SJCRH30 (cell line): Measurements from ENCODE around the gene CDH20. TPM values are rescaled to one million over a fixed set of nuclear protein-coding genes. Genes with fewer than 3 reads are reported as not detected.

ENCODE experiments used
- DNase-seq, 2 experiments: peaks; one replicate each; pipeline ENCODE4 v3.0.0-alpha.2; 2015 to 2020
- H3K27ac ChIP-seq: fragments of 250-450 bp; sonication (Bioruptor Pico); 2 replicates; pipeline ENCODE4 v1.5.1; 2020; ENCODE audit warnings: mild to moderate bottlenecking, moderate library complexity
- H3K27me3 ChIP-seq: fragments of 250-450 bp; sonication (Bioruptor Pico); 2 replicates; pipeline ENCODE4 v1.5.1; 2020; ENCODE audit warnings: mild to moderate bottlenecking, moderate library complexity
- H3K36me3 ChIP-seq: fragments of 250-450 bp; sonication (Bioruptor Pico); 2 replicates; pipeline ENCODE4 v1.5.1; 2020; ENCODE audit warnings: mild to moderate bottlenecking, moderate library complexity
- H3K4me1 ChIP-seq: fragments of 250-450 bp; sonication (Bioruptor Pico); 2 replicates; pipeline ENCODE4 v1.5.1; 2020; ENCODE audit warnings: mild to moderate bottlenecking, moderate library complexity
- H3K4me3 ChIP-seq: fragments of 250-450 bp; sonication (Bioruptor Pico); 2 replicates; pipeline ENCODE4 v1.5.1; 2020; ENCODE audit warnings: mild to moderate bottlenecking, moderate library complexity
- H3K9me3 ChIP-seq: fragments of 250-450 bp; sonication (Bioruptor Pico); replicated peaks from 2 replicates; pipeline ENCODE4 v1.5.1; 2020; ENCODE audit warnings: mild to moderate bottlenecking, moderate library complexity
- total RNA-seq: library from RNA; depleted of rRNA; stranded (reverse); fragments of >200 nt; shearing (Covaris generic); gene quantifications from 2 replicates; pipeline ENCODE4 v1.2.3, GENCODE V29; 2014

CDH20 gene
- total RNA-seq, 1 experiment from 2014 or later: not detected

DNA sequence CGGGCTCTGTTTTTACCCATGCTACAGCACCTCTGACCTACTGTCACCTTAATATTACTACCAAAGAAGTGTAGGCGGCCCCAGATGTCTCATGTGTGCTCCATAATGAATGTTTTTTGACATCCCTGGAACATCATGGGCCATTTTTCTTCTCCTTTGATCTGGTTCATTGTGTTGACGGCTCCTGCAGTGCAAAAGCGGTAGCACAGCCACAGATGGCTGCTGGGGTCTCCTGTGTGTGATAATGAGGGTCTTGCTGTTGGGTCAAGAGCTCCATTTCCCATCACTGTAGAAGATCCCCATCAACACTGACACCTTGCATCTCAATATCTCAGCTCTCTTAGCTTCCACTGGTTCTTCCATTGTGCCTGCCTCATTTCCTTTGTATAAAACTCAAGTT is 95.0 kb downstream of the CDH20 start:
- Histone ChIP-seq H3K4me3 (no peak overlapping the region), H3K36me3 (no peaks in the 10 kb centered on the region), H3K4me1 (no peaks in the 10 kb centered on the region), H3K27ac (no peak overlapping the region), H3K9me3 (no peaks in the 10 kb centered on the region), H3K27me3 (no peaks in the 10 kb centered on the region)
- no peak for DNase-seq

DNA sequence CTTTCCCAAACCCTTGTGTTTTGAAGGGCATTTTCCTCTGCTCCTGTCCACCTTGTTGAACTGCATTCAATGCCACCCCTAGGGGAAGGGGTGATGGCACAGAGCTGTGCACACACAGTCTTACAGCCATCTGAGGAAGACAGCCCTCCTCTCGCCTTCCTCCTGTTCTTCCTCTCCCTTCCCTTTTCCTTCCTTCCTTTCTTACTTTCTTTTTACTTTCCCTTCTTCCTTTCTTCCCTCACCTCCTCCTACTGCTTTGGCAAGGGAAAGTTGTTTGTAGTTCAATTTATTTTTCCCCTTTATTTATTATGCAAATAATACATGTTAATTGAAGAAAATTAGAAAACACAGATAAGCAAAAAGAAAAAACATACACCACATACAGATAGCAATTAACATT is 99.4 kb downstream of the CDH20 start:
- Histone ChIP-seq H3K9me3 (no peaks in the 10 kb centered on the region), H3K27me3 (no peaks in the 10 kb centered on the region), H3K36me3 (no peaks in the 10 kb centered on the region), H3K4me1 (no peaks in the 10 kb centered on the region), H3K4me3 (no peak overlapping the region), H3K27ac (no peak overlapping the region)
- DNase-seq: no peak

DNA sequence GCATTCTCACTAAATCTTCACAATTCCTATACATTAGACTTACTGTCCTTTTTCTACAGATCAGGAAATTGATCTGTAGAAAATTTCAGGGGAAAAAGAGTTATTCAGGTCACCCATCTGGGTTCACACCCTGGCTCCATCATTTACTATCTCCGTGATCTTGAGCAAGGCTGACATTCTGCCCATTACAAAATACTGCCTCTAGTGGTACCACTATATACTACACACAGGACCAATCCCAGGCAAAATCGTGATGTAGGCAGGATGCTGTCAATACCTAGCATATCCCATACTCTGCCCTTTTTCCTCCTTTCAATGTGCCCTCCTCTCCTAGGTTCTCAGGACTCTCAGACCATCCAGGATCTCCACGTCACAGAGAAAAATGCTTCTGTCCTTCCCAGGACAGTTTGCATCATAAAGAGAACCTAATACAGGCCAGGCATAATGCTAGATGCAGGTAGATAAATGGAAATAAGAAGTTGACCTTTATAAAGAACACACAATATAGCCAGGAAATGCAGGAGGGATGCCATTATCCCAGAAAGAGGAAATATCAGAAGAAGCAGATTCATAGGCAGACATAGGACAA is 101.9 kb downstream of the CDH20 start:
- Histone ChIP-seq H3K4me1 (no peaks in the 10 kb centered on the region), H3K27ac (no peak overlapping the region), H3K36me3 (no peaks in the 10 kb centered on the region), H3K9me3 (no peaks in the 10 kb centered on the region), H3K27me3 (no peaks in the 10 kb centered on the region), H3K4me3 (no peak overlapping the region)
- DNase-seq: peak in 1 of 2 experiments; percentile 50

DNA sequence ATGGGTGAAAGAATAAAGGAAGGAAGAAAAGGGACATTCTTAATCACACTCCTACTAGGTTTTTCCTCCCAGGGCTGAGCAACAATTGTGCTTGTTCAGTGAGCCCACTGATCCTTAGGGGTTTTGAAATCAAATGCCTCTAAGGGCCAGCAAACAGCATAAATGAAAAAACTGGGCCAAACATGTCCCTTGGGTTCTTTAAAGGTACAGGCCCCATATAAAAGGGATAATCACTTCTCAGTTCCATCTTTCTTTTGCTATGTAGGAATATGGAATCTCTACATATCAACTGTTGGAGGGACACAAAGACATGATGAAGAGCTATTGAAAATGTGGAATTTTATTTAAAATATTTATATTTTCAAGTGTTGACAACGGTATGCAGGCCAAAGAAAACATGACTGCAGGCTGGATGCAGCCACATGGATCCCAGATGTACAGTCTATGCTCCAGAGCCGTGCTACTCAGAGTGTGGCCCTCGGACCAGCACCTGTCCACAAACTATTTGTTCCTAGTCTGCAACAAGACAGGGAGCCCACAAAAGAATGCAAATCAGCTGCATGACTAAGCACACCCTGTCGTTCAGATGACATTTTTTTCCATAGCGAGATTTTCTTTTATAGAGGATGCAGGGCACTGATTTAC is 110.0 kb downstream of the CDH20 start:
- Histone ChIP-seq H3K9me3 (no peaks in the 10 kb centered on the region), H3K4me3 (no peak overlapping the region), H3K4me1 (no peaks in the 10 kb centered on the region), H3K27ac (no peak overlapping the region), H3K36me3 (no peaks in the 10 kb centered on the region), H3K27me3 (no peaks in the 10 kb centered on the region)
- no peak for DNase-seq

DNA sequence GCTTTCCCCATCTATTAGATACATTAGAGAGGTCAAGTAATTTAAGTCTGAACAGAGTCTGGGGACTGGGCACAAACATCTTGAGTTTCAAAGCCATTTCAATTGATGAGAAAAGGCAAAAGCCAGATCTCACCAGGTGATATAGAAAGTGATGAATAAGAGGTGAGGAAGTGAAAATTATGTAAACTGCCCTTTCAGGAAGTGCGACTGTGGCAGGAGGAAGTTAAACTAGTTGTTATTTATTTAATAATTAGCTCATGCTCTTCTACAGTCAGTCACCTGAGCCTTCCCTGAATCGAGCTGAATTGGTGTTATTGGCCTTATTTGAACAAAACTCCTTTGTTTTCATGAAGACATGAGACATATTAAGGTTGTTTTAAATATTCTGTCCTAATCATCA is 115.1 kb downstream of the CDH20 start:
- no peak overlapping the region for H3K27ac ChIP-seq
- H3K9me3 ChIP-seq: no peaks in the 10 kb centered on the region
- H3K27me3 ChIP-seq: no peaks in the 10 kb centered on the region
- H3K4me3 ChIP-seq: no peak overlapping the region
- no peaks in the 10 kb centered on the region for H3K4me1 ChIP-seq
- no peaks in the 10 kb centered on the region for H3K36me3 ChIP-seq
- no peak for DNase-seq

DNA sequence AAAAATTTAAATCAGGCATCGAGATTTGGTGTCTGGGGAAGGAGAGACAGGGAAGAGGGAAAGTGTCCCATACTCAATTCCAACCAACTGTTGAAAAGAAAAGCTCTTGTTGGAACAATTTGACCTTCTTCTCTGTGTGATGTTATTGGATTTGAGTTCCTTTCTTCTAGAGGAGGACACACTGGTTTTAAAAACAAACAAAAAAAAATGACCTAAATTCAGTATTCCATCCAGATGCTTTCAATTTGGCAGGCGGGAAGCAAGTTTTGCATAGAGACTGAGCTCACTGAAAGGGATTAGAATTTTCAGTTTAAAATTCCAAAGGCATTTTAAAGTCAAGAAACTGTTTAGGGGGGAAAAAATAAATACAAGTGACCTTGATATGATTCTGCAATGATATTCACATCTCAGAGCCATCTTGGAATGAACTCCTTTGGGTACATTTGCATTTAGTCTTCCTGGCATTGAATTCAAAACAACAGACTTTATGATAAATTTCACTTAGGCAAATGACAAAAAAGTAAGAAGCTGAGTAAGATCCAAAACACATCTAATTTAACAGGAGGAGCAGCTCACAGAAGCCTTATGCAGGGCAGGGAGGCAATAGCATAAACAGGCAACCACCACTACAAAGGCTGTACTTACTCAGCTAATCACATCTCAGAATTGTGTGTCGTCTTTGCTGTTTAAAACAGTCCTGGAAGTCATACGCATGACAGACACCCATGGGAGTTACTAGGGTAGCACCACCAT is 126.8 kb downstream of the CDH20 start:
- no peaks in the 10 kb centered on the region for H3K9me3 ChIP-seq
- no peak overlapping the region for H3K27ac ChIP-seq
- DNase-seq: no peak
- H3K4me1 ChIP-seq: no peaks in the 10 kb centered on the region
- no peaks in the 10 kb centered on the region for H3K27me3 ChIP-seq
- H3K36me3 ChIP-seq: no peaks in the 10 kb centered on the region
- H3K4me3 ChIP-seq: no peak overlapping the region

DNA sequence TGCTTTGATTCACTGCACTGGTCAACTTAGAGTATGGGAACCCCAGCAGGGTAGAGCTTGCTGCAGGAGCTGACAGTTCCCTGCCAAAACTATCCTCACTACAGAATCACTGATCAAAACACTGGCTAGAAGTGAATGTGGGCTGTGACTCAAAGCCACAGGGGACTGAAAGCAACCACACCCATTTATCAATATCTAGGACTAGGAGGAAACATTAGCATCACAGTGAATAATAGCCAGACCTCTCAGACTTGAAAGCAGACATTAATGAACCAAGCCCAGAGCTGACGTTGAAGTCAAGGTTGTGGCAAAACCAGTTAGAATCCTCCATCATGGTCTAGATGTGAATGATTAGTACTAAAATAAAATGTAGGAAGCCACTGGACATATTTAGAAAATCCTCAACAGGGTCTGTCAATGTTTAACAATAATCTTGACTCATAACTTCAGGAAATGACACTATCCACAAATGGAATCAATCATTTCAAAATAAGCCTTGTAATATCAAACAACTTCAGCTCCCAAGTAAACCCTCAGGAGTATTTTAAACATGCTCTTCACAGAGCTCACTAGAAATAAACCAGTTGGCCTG is 131.4 kb downstream of the CDH20 start:
- Histone ChIP-seq H3K27ac (no peak overlapping the region), H3K27me3 (no peaks in the 10 kb centered on the region), H3K9me3 (no peaks in the 10 kb centered on the region), H3K4me1 (no peaks in the 10 kb centered on the region), H3K36me3 (no peaks in the 10 kb centered on the region), H3K4me3 (no peak overlapping the region)
- DNase-seq: no peak

DNA sequence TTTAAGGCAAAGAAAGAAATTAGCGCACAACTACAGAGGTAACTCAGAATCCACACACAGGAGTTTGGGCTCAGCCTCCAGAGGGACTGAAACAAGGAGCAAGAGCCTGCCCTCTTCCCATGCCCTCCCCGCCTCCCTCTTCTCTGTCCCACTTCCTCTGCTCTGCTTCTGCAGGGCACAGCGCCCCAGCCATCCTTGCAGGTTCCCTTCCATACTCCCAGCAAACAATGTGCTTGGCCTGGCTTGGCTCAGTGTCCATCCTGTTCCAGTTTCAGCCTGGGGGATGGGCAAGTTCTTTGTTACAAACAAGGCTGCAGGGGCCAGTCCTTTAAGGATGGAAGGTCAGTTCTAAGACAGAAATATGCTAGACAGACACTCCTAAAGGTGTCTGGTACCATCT is 133.5 kb downstream of the CDH20 start:
- Histone ChIP-seq H3K27me3 (no peaks in the 10 kb centered on the region), H3K4me1 (no peaks in the 10 kb centered on the region), H3K36me3 (no peaks in the 10 kb centered on the region), H3K9me3 (no peaks in the 10 kb centered on the region), H3K27ac (no peak overlapping the region), H3K4me3 (no peak overlapping the region)
- DNase-seq: no peak

DNA sequence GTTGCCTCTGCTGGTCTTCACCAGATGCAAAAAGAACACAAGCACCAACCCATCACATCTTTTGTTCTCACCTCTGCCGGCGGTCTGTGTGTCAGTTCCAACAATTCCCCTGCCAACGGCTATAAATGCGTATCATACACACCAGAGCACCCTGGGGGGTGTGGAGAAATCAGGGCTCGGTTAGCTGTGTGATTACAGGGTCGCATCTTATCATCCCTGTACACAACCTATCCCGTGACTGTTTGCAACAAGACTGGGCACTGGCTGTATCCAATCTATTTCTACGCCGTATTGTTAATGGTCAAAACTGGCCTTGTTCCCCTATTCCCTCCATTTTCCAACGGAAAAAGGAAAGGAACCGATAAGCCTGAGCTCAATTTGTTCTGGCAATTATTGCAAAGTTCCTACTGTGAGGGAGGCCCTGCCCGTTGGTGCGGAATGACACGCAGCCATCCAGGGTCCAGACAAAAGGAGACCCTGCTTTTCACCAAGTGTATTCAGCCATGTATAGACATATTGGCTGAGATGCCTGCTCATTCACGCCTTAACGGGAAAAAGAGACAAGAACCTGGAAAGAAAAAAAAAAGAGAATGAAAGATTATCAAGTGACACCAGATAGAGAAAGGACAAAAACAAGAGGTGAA is 136.9 kb downstream of the CDH20 start:
- no peak for DNase-seq
- no peaks in the 10 kb centered on the region for H3K27me3 ChIP-seq
- H3K4me1 ChIP-seq: no peaks in the 10 kb centered on the region
- H3K27ac ChIP-seq: no peak overlapping the region
- H3K9me3 ChIP-seq: no peaks in the 10 kb centered on the region
- no peaks in the 10 kb centered on the region for H3K36me3 ChIP-seq
- H3K4me3 ChIP-seq: no peak overlapping the region

DNA sequence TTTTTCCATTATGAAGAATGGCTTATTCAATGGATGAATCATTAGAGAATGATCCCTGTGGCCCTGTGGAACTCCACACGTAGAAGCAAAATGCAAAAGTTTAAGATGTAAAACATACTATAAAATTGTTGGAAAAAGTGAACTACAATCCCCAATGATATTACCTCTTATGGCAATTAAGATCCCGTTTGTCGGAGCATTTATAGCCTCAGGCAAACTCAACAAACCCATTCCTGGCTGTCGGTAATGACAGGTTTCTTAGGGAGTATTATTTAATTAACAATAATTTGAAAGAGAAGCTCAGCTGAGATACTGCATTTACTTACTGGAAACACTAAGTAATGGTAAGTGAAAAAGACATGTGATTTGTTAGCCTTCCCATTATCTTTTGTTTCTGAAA is 138.3 kb downstream of the CDH20 start:
- H3K4me3 ChIP-seq: no peak overlapping the region
- no peak for DNase-seq
- H3K9me3 ChIP-seq: no peaks in the 10 kb centered on the region
- no peaks in the 10 kb centered on the region for H3K36me3 ChIP-seq
- no peak overlapping the region for H3K27ac ChIP-seq
- no peaks in the 10 kb centered on the region for H3K27me3 ChIP-seq
- no peaks in the 10 kb centered on the region for H3K4me1 ChIP-seq

DNA sequence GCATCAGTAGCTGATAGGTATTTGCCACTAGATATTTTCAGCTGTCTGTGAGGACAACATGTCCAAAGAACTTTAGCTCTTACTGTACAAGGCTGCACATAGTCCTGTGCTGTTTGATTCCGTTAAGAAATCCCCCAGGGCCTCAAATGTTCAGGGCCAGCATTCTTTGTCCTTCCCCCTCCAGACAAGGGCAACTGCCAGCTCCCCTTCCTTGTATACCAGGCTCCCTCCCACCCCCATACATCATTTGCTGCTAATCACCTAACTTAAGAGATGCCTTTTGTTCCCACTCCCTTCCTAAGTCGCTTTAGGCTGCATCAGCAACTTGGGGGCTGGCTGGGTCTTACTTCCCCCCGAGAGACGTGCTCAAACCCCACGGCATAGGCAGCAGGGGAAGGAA is 138.7 kb downstream of the CDH20 start:
- Histone ChIP-seq H3K27me3 (no peaks in the 10 kb centered on the region), H3K36me3 (no peaks in the 10 kb centered on the region), H3K4me1 (no peaks in the 10 kb centered on the region), H3K9me3 (no peaks in the 10 kb centered on the region), H3K4me3 (no peak overlapping the region), H3K27ac (no peak overlapping the region)
- no peak for DNase-seq

DNA sequence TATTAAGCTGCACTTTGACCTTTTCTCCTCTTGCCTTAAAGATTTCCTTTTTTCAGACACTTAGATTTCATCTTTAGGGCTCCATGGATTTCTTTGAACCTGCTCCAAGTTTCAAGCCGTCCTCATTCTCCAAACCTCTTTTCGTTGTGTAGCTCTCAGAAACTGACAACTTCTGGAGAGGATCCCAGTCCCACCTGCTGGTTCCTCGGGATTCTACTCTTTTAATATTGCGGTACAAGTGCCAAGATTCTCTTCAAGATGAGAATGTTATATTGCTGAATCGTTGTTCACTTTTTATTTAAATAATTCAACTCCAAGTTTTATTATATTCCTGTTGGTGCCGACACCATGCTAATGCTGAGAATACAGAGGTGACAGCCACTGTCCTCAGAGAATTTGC is 141.1 kb downstream of the CDH20 start:
- no peak for DNase-seq
- H3K27ac ChIP-seq: no peak overlapping the region
- H3K4me1 ChIP-seq: no peaks in the 10 kb centered on the region
- no peak overlapping the region for H3K4me3 ChIP-seq
- H3K27me3 ChIP-seq: no peaks in the 10 kb centered on the region
- no peaks in the 10 kb centered on the region for H3K9me3 ChIP-seq
- H3K36me3 ChIP-seq: no peaks in the 10 kb centered on the region

DNA sequence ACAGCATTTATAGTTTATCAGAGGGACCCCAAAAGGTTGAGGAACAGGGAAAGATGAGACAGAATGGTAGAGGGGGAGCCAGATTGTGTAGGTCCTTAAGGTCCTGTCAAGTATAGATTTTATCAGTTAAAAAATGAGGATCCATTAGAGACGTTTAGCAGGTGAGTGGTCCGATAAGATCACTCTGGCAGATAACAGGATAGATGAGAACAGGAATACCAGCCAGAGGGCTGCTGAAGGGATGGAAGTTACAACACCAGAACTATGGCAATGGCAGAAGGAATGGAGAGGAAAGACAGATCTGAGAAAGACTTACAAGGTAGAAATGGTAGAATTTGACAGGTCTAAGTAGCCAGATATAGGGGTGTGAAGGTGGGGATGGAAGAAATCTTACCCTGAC is 141.7 kb downstream of the CDH20 start:
- H3K4me3 ChIP-seq: no peak overlapping the region
- H3K36me3 ChIP-seq: no peaks in the 10 kb centered on the region
- no peak for DNase-seq
- H3K27ac ChIP-seq: no peak overlapping the region
- no peaks in the 10 kb centered on the region for H3K4me1 ChIP-seq
- no peaks in the 10 kb centered on the region for H3K27me3 ChIP-seq
- no peaks in the 10 kb centered on the region for H3K9me3 ChIP-seq

DNA sequence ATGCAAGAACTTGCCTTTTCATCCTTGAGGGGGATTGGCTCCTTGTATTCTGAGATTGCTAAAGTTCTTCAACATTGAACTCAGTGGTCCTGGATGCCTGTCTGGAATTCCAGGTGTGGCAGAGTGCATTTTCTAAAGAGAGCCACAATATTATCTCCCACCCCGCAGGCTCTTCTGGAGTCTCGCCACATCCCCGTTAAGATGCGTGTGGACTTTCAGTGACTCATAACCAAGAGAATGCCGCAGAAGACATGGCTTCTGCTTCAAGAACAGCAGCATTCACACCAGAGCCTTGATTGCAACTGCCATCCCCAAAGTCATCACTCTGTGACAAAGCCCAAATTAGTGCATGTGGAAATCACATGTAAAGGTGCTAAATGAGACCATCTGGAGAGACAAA is 142.7 kb downstream of the CDH20 start:
- DNase-seq: no peak
- Histone ChIP-seq H3K27me3 (no peaks in the 10 kb centered on the region), H3K36me3 (no peaks in the 10 kb centered on the region), H3K27ac (no peak overlapping the region), H3K4me3 (no peak overlapping the region), H3K4me1 (no peaks in the 10 kb centered on the region), H3K9me3 (no peaks in the 10 kb centered on the region)

DNA sequence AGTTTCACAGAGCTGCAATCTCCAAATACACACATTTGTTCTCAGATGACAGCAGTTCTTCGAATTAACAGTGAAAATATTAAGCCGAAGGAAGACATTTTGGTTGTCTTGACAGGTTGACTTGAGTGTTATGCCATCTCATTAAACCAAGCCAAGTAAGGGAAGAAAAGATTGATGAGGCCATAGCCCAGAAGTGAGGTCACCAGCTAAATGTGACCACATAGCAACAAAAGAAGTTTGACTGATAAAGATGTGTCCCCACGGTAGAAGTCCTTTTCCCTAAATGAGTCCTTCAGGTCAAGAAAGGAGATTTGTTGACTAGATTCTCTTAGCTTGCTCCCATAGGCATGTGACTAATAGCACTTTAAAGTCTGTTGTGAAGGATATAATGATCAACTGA is 156.1 kb downstream of the CDH20 start:
- Histone ChIP-seq H3K4me1 (no peaks in the 10 kb centered on the region), H3K4me3 (no peak overlapping the region), H3K36me3 (no peaks in the 10 kb centered on the region), H3K27me3 (no peaks in the 10 kb centered on the region), H3K27ac (no peak overlapping the region), H3K9me3 (no peaks in the 10 kb centered on the region)
- DNase-seq: no peak
